ENCODE results near the gene CYP1A2.
"Not testable (repeated sequence)": the region's sequence is repeated elsewhere in the genome, so short reads cannot be mapped to it uniquely, and the experiment has no call there.

The CYP1A2 gene

GRCh38 chr15:74735305-74735704 is 13.3 kb upstream of the CYP1A2 start:
- POLR2A ChIA-PET, result no interaction called here
- CTCF ChIA-PET, result interaction anchor here (1.2 to 1.5 kb wide), 2 partner anchors 36 to 166 kb away, joined by 3 to 6 read pairs; no protein-coding TSS in a partner anchor
- no peak for DNase-seq (ENCODE audit: extremely low spot score)

GRCh38 chr15:74738239-74738638 is 10.4 kb upstream of the CYP1A2 start:
- POLR2A ChIA-PET; DNase-seq (ENCODE audit: extremely low spot score): not testable (repeated sequence)
- CTCF ChIA-PET, result interaction anchor here (1.6 to 1.9 kb wide), 2 partner anchors 13 to 82 kb away, joined by 3 to 4 read pairs; partner anchors contain the start of gene CYP1A1

More at GRCh38 chr15:74735305-74735704, 13.3 kb upstream of the CYP1A2 start:
- TF ChIP-seq CTCF (IDR thresholded peaks at IDR 0.05; ENCODE audit: control extremely low read depth, extremely low read depth, low read depth, missing control alignments), result no peak

GRCh38 chr15:74742422-74742821 is 6.2 kb upstream of the CYP1A2 start:
- ChIA-PET POLR2A (interaction anchor here (0.6 kb wide), 1 partner anchor 1927 kb away, joined by 3 read pairs; no protein-coding TSS in a partner anchor), CTCF (interaction anchor here (0.8 to 1.5 kb wide), 4 partner anchors 9 to 111 kb away, joined by 3 to 4 read pairs (median 4); no protein-coding TSS in a partner anchor)
- no peak for TF ChIP-seq CTCF (IDR thresholded peaks at IDR 0.05; ENCODE audit: control extremely low read depth, extremely low read depth, low read depth, missing control alignments)
- no peak for DNase-seq (ENCODE audit: extremely low spot score)

- ChIA-PET CTCF (no interaction called here), POLR2A (no interaction called here)
- no peak for DNase-seq (ENCODE audit: extremely low spot score)
- no peak for TF ChIP-seq CTCF (IDR thresholded peaks at IDR 0.05; ENCODE audit: control extremely low read depth, extremely low read depth, low read depth, missing control alignments)
Measured at GRCh38 chr15:74746389-74746788, 2.3 kb upstream of the CYP1A2 start.

GRCh38 chr15:74749832-74750231 is 1.2 kb downstream of the CYP1A2 start:
- no peak for TF ChIP-seq CTCF (IDR thresholded peaks at IDR 0.05; ENCODE audit: control extremely low read depth, extremely low read depth, low read depth, missing control alignments)
- no peak for DNase-seq (ENCODE audit: extremely low spot score)
- CTCF ChIA-PET, result interaction anchor here (0.7 to 1.5 kb wide), 3 partner anchors 19 to 207 kb away, joined by 3 to 4 read pairs (median 4); partner anchors contain the start of gene RPP25
- POLR2A ChIA-PET, result interaction anchor here (0.5 to 0.6 kb wide), 2 partner anchors 61 to 111 kb away, joined by 3 to 4 read pairs; no protein-coding TSS in a partner anchor

- CTCF ChIA-PET, result interaction anchor here (0.7 to 2.9 kb wide), 5 partner anchors 8 to 206 kb away, joined by 3 to 22 read pairs (median 3); partner anchors contain the start of gene RPP25
- POLR2A ChIA-PET, result no interaction called here
- no peak for TF ChIP-seq CTCF (IDR thresholded peaks at IDR 0.05; ENCODE audit: control extremely low read depth, extremely low read depth, low read depth, missing control alignments)
- no peak for DNase-seq (ENCODE audit: extremely low spot score)
Measured at GRCh38 chr15:74750751-74751150, 2.1 kb downstream of the CYP1A2 start.

GRCh38 chr15:74752011-74752410 is 3.4 kb downstream of the CYP1A2 start:
- no peak for DNase-seq (ENCODE audit: extremely low spot score)
- TF ChIP-seq CTCF (IDR thresholded peaks at IDR 0.05; ENCODE audit: control extremely low read depth, extremely low read depth, low read depth, missing control alignments), result no peak
- ChIA-PET CTCF (interaction anchor here (1.3 to 2.9 kb wide), 4 partner anchors 10 to 119 kb away, joined by 3 to 22 read pairs (median 6); no protein-coding TSS in a partner anchor), POLR2A (no interaction called here)

All from GM10248 (cell line).